H1 (cell line): Measurements from ENCODE around the gene CCNA1. TPM values are rescaled to one million over a fixed set of nuclear protein-coding genes. Genes with fewer than 3 reads are reported as not detected.

Experiments used
- CTCF ChIA-PET: fragments of 300-600 bp; sonication (Branson Sonifier 250); formaldehyde crosslinking; loops from one replicate; lab custom pipeline; 2021; ENCODE audit not compliant: partially characterized antibody; lab: Charles Lee
- POLR2A ChIA-PET: fragments of 300-600 bp; sonication (Branson Sonifier 250); formaldehyde crosslinking; loops from one replicate; lab custom pipeline; 2021; ENCODE audit warnings: inconsistent platforms; ENCODE audit not compliant: partially characterized antibody; lab: Charles Lee
- DNase-seq, 2 experiments: peaks; one replicate each; pipeline versions ENCODE4 v3.0.0 to v3.0.0-alpha.2; 2010 to 2022; ENCODE audit warnings: low spot score in 2 of 2, low read depth in 1 of 2, mixed read lengths in 1 of 2
- FAIRE-seq: peaks from 2 replicates; lab custom pipeline; 2011; peaks lifted over from hg19 to GRCh38; lab: Jason Lieb, UNC
- H2AFZ ChIP-seq: 2 replicates; pipeline ENCODE4 v1.8.1; 2012; ENCODE audit warnings: low read length, inconsistent platforms
- H2AK5ac ChIP-seq: 2 replicates; pipeline ENCODE4 v1.6.1; 2013; ENCODE audit warnings: low read depth, low read length
- H2BK120ac ChIP-seq: replicated peaks from 2 replicates; pipeline ENCODE3; 2013; ENCODE audit warnings: low read depth, low read length, inconsistent platforms
- H2BK12ac ChIP-seq: 2 replicates; pipeline ENCODE4 v1.6.1; 2013; ENCODE audit warnings: low read depth, low read length
- H2BK15ac ChIP-seq: 2 replicates; pipeline ENCODE4 v1.6.1; 2013; ENCODE audit warnings: low read length
- H2BK20ac ChIP-seq: 2 replicates; pipeline ENCODE4 v1.6.1; 2013; ENCODE audit warnings: low read length
- H2BK5ac ChIP-seq: 2 replicates; pipeline ENCODE4 v1.6.1; 2013; ENCODE audit warnings: low read depth, low read length
- H3K14ac ChIP-seq: 2 replicates; pipeline ENCODE4 v1.6.1; 2013; ENCODE audit warnings: inconsistent platforms; ENCODE audit not compliant: insufficient read length
- H3K18ac ChIP-seq: 2 replicates; pipeline ENCODE4 v1.6.1; 2013; ENCODE audit warnings: low read length; ENCODE audit errors: extremely low read depth
- H3K23ac ChIP-seq: 2 replicates; pipeline ENCODE4 v1.6.1; 2013; ENCODE audit warnings: inconsistent platforms; ENCODE audit not compliant: insufficient read length
- H3K23me2 ChIP-seq: 2 replicates; pipeline ENCODE4 v1.6.1; 2013; ENCODE audit warnings: low read depth, low read length
- H3K27ac ChIP-seq: 2 replicates; pipeline ENCODE4 v1.6.1; 2011; ENCODE audit warnings: low read depth, low read length, inconsistent platforms
- H3K27me3 ChIP-seq, 4 experiments: replicated peaks in 1 of 4; 1 replicate in 1 of 4; 2 replicates in 3 of 4; pipeline versions ENCODE4 v1.6.1 to v1.8.1; 2011 to 2013; ENCODE audit warnings: low read length in 3 of 4, mild to moderate bottlenecking in 3 of 4, inconsistent platforms in 2 of 4, mixed read lengths in 2 of 4, moderate library complexity in 1 of 4; ENCODE audit not compliant: control insufficient read depth in 3 of 4, insufficient read depth in 3 of 4; ENCODE audit errors: extremely low read depth in 1 of 4
- H3K36me3 ChIP-seq, 4 experiments: 2 replicates each; pipeline versions ENCODE4 v1.6.1 to v1.8.1; 2011 to 2013; ENCODE audit warnings: mild to moderate bottlenecking in 4 of 4, low read length in 3 of 4, moderate library complexity in 2 of 4, control low read depth in 1 of 4, inconsistent platforms in 1 of 4; ENCODE audit not compliant: insufficient read depth in 4 of 4, control insufficient read depth in 2 of 4
- H3K4ac ChIP-seq: replicated peaks from 2 replicates; pipeline ENCODE3; 2013; ENCODE audit warnings: low read length, low read depth, mixed read lengths, inconsistent platforms; ENCODE audit not compliant: insufficient read length
- H3K4me1 ChIP-seq, 4 experiments: replicated peaks in 1 of 4; 1 replicate in 1 of 4; 2 replicates in 3 of 4; pipeline versions ENCODE4 v1.6.1 to v1.8.1; 2011 to 2013; ENCODE audit warnings: low read length in 3 of 4, inconsistent platforms in 2 of 4, mixed read lengths in 1 of 4; ENCODE audit not compliant: insufficient read depth in 4 of 4, control insufficient read depth in 3 of 4
- H3K4me2 ChIP-seq, 2 experiments: 2 replicates each; pipeline versions ENCODE4 v1.6.1 to v1.8.1; 2011 to 2013; ENCODE audit warnings: low read depth in 2 of 2, low read length in 2 of 2, control low read depth in 1 of 2, inconsistent platforms in 1 of 2, mild to moderate bottlenecking in 1 of 2; ENCODE audit not compliant: insufficient read depth in 1 of 2
- H3K4me3 ChIP-seq, 4 experiments: fragments of 200-600, 300-600 bp in 1 of 4; sonication (generic), shearing (Covaris generic), sonication (Bioruptor Twin) in 1 of 4; 2 replicates each; pipeline versions ENCODE4 v1.5.1 to v1.8.1; 2011 to 2016; ENCODE audit warnings: low read length in 4 of 4, low read depth in 3 of 4, control low read depth in 2 of 4, inconsistent platforms in 2 of 4, mild to moderate bottlenecking in 2 of 4, mixed read lengths in 1 of 4, moderate library complexity in 1 of 4; ENCODE audit not compliant: insufficient read depth in 2 of 4; ENCODE audit errors: extremely low read depth in 1 of 4
- H3K56ac ChIP-seq: replicated peaks from 2 replicates; pipeline ENCODE3; 2013; ENCODE audit warnings: low read depth, mild to moderate bottlenecking, mixed read lengths, low read length, inconsistent platforms; ENCODE audit not compliant: insufficient read length
- H3K79me1 ChIP-seq: 2 replicates; pipeline ENCODE4 v1.6.1; 2013; ENCODE audit warnings: low read depth, low read length, control low read depth
- H3K79me2 ChIP-seq, 2 experiments: 2 replicates each; pipeline versions ENCODE4 v1.6.1 to v1.8.1; 2012 to 2013; ENCODE audit warnings: low read length in 2 of 2, mild to moderate bottlenecking in 2 of 2, inconsistent platforms in 1 of 2; ENCODE audit not compliant: insufficient read depth in 2 of 2, control insufficient read depth in 1 of 2
- H3K9ac ChIP-seq, 4 experiments: replicated peaks in 1 of 4; 1 replicate in 1 of 4; 2 replicates in 3 of 4; pipeline versions ENCODE4 v1.6.1 to v1.8.1; 2011 to 2013; ENCODE audit warnings: low read depth in 3 of 4, low read length in 3 of 4, control low read depth in 2 of 4, mild to moderate bottlenecking in 2 of 4, moderate library complexity in 2 of 4, inconsistent platforms in 1 of 4; ENCODE audit errors: extremely low read depth in 1 of 4
- H3K9me3 ChIP-seq, 2 experiments: 2 replicates each; pipeline versions ENCODE4 v1.6.1 to v1.8.1; 2012 to 2013; ENCODE audit warnings: mild to moderate bottlenecking in 2 of 2, moderate library complexity in 2 of 2, control low read depth in 1 of 2, inconsistent platforms in 1 of 2, low read depth in 1 of 2, low read length in 1 of 2, mixed read lengths in 1 of 2; ENCODE audit not compliant: insufficient read depth in 2 of 2
- H4K20me1 ChIP-seq, 2 experiments: replicated peaks in 1 of 2; 2 replicates each; pipeline versions ENCODE3 to v1.8.1; 2011 to 2013; ENCODE audit warnings: inconsistent platforms in 2 of 2, low read length in 2 of 2, mild to moderate bottlenecking in 1 of 2; ENCODE audit not compliant: insufficient read depth in 2 of 2, control insufficient read depth in 1 of 2
- H4K5ac ChIP-seq: 2 replicates; pipeline ENCODE4 v1.6.1; 2013; ENCODE audit warnings: low read length, low read depth, mixed read lengths, inconsistent platforms; ENCODE audit not compliant: insufficient read length
- H4K8ac ChIP-seq: 2 replicates; pipeline ENCODE4 v1.8.0; 2013; ENCODE audit warnings: mild to moderate bottlenecking, moderate library complexity, low read length, inconsistent platforms; ENCODE audit not compliant: insufficient read depth; ENCODE audit errors: extremely low read depth
- H4K91ac ChIP-seq: replicated peaks from 2 replicates; pipeline ENCODE3; 2013; ENCODE audit warnings: low read length, mixed read lengths, inconsistent platforms; ENCODE audit not compliant: insufficient read length
- FOSL1 ChIP-seq: IDR thresholded peaks from 2 replicates; pipeline ENCODE4 v1.6.1; 2011; ENCODE audit warnings: mild to moderate bottlenecking, low read depth, low read length, moderate library complexity; ENCODE audit not compliant: insufficient read depth
- WGBS, 2 experiments: shearing (Covaris generic) in 1 of 2; methylation state at CpG; one replicate each; pipeline versions ENCODE4 v1.1.6 to v1.1.7; 2013 to 2015; ENCODE audit warnings: low lambda C conversion rate in 2 of 2, mixed read lengths in 2 of 2, inconsistent platforms in 1 of 2, low coverage in 1 of 2, missing lambda C conversion rate in 1 of 2; ENCODE audit not compliant: insufficient replicate concordance in 2 of 2, insufficient coverage in 1 of 2, insufficient read length in 1 of 2; ENCODE audit errors: extremely low coverage in 1 of 2, missing lambda C conversion rate in 1 of 2; 5-methylcytosine and 5-hydroxymethylcytosine counted together
- polyA plus RNA-seq, 7 experiments: library from polyadenylated mRNA; depleted of rRNA in 3 of 7; stranded (reverse) in 5 of 7; unstranded in 2 of 7; fragments of >200 nt in 5 of 7; fragments of 200-250 nt in 2 of 7; gene quantifications; 1 replicate in 5 of 7; 2 replicates in 1 of 7; 4 replicates in 1 of 7; pipeline versions ENCODE4 v1.2.1 to v1.2.3, GENCODE V29; 2011 to 2013; ENCODE audit warnings: missing spikeins in 2 of 7, mixed read lengths in 2 of 7
- total RNA-seq: library from RNA; stranded (reverse); fragmentation: NEBNext Ultra II Directional; extraction: Animal tissue kit (Norgen Biotek cat#: 25700); gene quantifications from 2 replicates; pipeline ENCODE4 v1.2.1, GENCODE V29; 2021

CCNA1 gene
- total and polyA plus RNA-seq, 2 of the 8 experiments (the other 6 are each of a cell fraction or from before 2014, with no cell fraction given), result 2.2 to 4.1 TPM

GRCh38 chr13:36414461-36414860 lies 17.8 kb upstream of the CCNA1 start:
- Histone ChIP-seq H2BK15ac (no peak overlapping the region), H2BK5ac (no peak overlapping the region), H3K79me1 (no peaks in the 10 kb centered on the region), H3K23me2 (no peaks in the 10 kb centered on the region), H4K5ac (no peak overlapping the region), H3K4me3 (no peak overlapping the region), H3K9ac (no peak overlapping the region), H2AK5ac (no peak overlapping the region), H4K8ac (no peak overlapping the region), H3K23ac (no peak overlapping the region), H2BK20ac (no peak overlapping the region), H3K14ac (no peak overlapping the region), H4K20me1 (no peaks in the 10 kb centered on the region), H3K18ac (no peak overlapping the region), H3K36me3 (no peaks in the 10 kb centered on the region), H2AFZ (no peak overlapping the region)
- DNase-seq (no peak), FAIRE-seq (no peak)
- ChIA-PET CTCF (interaction anchor here (1.2 to 1.8 kb wide), 2 partner anchors 19 to 68 kb away, joined by 3 read pairs; no protein-coding TSS in a partner anchor), POLR2A (no interaction called here)
- WGBS, 2 experiments, result 98% methylated on average over 3 of the region's 3 CpGs; no CpG with 5 or more reads in 1 of the 2 experiments
- TF ChIP-seq FOSL1, result no peak
- TF ChIP-seq, all 59 proteins: peak for 0
- Histone ChIP-seq H3K27ac (no peak overlapping the region), H2BK120ac (no peak overlapping the region), H3K79me2 (no peaks in the 10 kb centered on the region), H3K9me3 (no peaks in the 10 kb centered on the region), H3K56ac (no peak overlapping the region), H3K4me2 (no peak overlapping the region), H3K27me3 (no peaks in the 10 kb centered on the region), H3K4ac (no peak overlapping the region), H4K91ac (no peak overlapping the region), H3K4me1 (no peaks in the 10 kb centered on the region), H2BK12ac (no peak overlapping the region)
